Prostate gland (tissue), 2 donors: Measurements from ENCODE around the gene TMEM132E. TPM values are rescaled to one million over a fixed set of nuclear protein-coding genes. Genes with fewer than 3 reads are reported as not detected.

ENCODE experiments used
- DNase-seq: peaks from one replicate; pipeline ENCODE4 v3.0.0-alpha.2; 2019; ENCODE audit warnings: low spot score
- H3K27ac ChIP-seq, 2 donors: fragments of 200-600 bp; sonication (generic); 2 replicates each; pipeline ENCODE4 v1.5.1; 2017 to 2019
- H3K27me3 ChIP-seq: fragments of 200-600 bp; sonication (generic); replicated peaks from 2 replicates; pipeline ENCODE4 v1.5.1; 2019; ENCODE audit not compliant: insufficient read depth
- H3K36me3 ChIP-seq, 2 donors: fragments of 200-600 bp; sonication (generic); 1 replicate in 1 of 2; 2 replicates in 1 of 2; pipeline versions ENCODE4 v1.5.1 to v1.8.1; 2017 to 2019
- H3K4me1 ChIP-seq: fragments of 200-600 bp; sonication (generic); replicated peaks from 2 replicates; pipeline ENCODE4 v1.5.1; 2019
- H3K4me3 ChIP-seq, 2 donors: fragments of 200-600 bp; sonication (generic); 2 replicates each; pipeline ENCODE4 v1.5.1; 2017 to 2019
- H3K9me3 ChIP-seq: fragments of 200-600 bp; sonication (generic); 2 replicates; pipeline ENCODE4 v1.5.1; 2017
- CTCF ChIP-seq, 4 experiments: fragments of 200-600 bp in 2 of 4; fragments of 450-650 bp in 2 of 4; sonication (generic) in 2 of 4; IDR thresholded peaks; 1 replicate in 3 of 4; 2 replicates in 1 of 4; pipeline ENCODE4 v1.5.1; 2016 to 2019; ENCODE audit warnings: antibody characterized with exemption in 4 of 4, mild to moderate bottlenecking in 2 of 4, moderate library complexity in 2 of 4
- POLR2A ChIP-seq: fragments of 450-650 bp; IDR thresholded peaks from one replicate; pipeline ENCODE4 v1.6.1; 2016; ENCODE audit warnings: antibody characterized with exemption, mild to moderate bottlenecking
- POLR2AphosphoS5 ChIP-seq: sonication (generic); formaldehyde crosslinking; IDR thresholded peaks from one replicate; pipeline ENCODE4 v1.6.1; 2017; ENCODE audit warnings: antibody characterized with exemption
- WGBS: methylation state at CpG from one replicate; pipeline ENCODE4 v1.1.5; 2018; 5-methylcytosine and 5-hydroxymethylcytosine counted together
- intact Hi-C: fragments of 100-400 bp; cut with DNase I; formaldehyde crosslinking; loops from one replicate; pipeline ENCODE4 v1.14.2; 2022
- total RNA-seq, 2 donors: library from RNA; depleted of rRNA; stranded (reverse); fragments of >200 nt; gene quantifications; one replicate each; pipeline ENCODE4 v1.1.0, GENCODE V29; 2016

The TMEM132E gene
- total RNA-seq, 2 donors from 2014 or later = 1.0 TPM; not detected in 1

DNA sequence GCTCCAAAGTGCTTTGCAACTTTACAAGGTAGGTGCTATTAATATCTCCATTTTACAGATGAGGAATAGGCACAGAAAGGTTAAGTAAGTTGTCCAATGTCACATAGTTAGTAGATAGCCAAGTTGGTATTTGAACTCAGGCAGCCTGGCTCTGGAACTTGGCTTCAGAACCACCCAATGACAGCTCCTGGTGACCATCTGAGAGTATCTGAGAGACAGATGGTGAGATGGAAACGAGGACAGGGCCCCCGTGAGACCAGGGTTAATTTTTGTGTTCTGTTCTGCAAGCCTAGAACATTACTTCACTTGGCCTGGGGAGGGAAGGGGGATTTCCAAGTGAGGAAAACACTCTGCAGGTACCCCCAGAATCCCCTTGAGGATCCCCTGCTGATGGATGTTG lies 9.8 kb upstream of the TMEM132E start:
- no peak for TF ChIP-seq POLR2AphosphoS5
- no peak for TF ChIP-seq POLR2A
- TF ChIP-seq CTCF (IDR thresholded peaks at IDR 0.05) = no peak
- intact Hi-C loops = no loop called here
- Histone ChIP-seq H3K36me3 (no peaks in the 10 kb centered on the region), H3K9me3 (no peaks in the 10 kb centered on the region), H3K27me3 (no peaks in the 10 kb centered on the region), H3K4me3 (no peak overlapping the region), H3K27ac (no peak overlapping the region), H3K4me1 (no peaks in the 10 kb centered on the region)
- no peak for DNase-seq
- WGBS = 49% methylated on average over 2 of the region's 2 CpGs

DNA sequence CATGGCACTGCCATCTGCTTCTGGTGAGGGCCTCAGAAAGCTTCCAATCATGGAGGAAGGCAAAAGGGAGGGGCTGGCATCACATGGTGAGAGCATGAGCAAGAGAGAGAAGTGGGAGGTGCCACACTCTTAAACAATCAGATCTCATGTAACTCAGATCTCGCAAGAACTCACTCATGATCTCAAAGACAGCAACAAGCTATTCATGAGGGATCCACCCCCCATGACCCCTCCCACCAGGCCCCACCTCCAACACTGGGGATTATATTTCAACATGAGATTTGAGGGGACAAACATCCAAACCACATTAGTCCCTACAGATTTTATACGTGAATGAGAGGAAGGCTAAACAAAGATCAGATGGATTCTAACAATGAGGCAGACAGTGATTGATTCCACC lies 8.9 kb upstream of the TMEM132E start:
- intact Hi-C loops = no loop called here
- no peak overlapping the region for H3K27ac ChIP-seq
- 25% methylated on average over 2 of the region's 2 CpGs for WGBS
- no peak overlapping the region for H3K4me3 ChIP-seq
- H3K36me3 ChIP-seq = no peaks in the 10 kb centered on the region
- peaks cover 3% of the 10 kb centered on the region for H3K27me3 ChIP-seq
- no peaks in the 10 kb centered on the region for H3K9me3 ChIP-seq
- TF ChIP-seq POLR2A = no peak
- no peak for TF ChIP-seq POLR2AphosphoS5
- TF ChIP-seq CTCF (IDR thresholded peaks at IDR 0.05) = no peak
- H3K4me1 ChIP-seq = no peaks in the 10 kb centered on the region
- no peak for DNase-seq

GRCh38 chr17:34571428-34572130 lies 7.8 kb upstream of the TMEM132E start:
- Histone ChIP-seq H3K36me3 (no peaks in the 10 kb centered on the region), H3K4me3 (no peak overlapping the region), H3K4me1 (no peaks in the 10 kb centered on the region), H3K9me3 (no peaks in the 10 kb centered on the region), H3K27ac (no peak overlapping the region), H3K27me3 (peaks cover 4% of the 10 kb centered on the region)
- intact Hi-C loops = no loop called here
- no peak for DNase-seq
- 40% methylated on average over 12 of the region's 12 CpGs for WGBS
- no peak for TF ChIP-seq CTCF (IDR thresholded peaks at IDR 0.05)
- no peak for TF ChIP-seq POLR2AphosphoS5
- TF ChIP-seq POLR2A = no peak

DNA sequence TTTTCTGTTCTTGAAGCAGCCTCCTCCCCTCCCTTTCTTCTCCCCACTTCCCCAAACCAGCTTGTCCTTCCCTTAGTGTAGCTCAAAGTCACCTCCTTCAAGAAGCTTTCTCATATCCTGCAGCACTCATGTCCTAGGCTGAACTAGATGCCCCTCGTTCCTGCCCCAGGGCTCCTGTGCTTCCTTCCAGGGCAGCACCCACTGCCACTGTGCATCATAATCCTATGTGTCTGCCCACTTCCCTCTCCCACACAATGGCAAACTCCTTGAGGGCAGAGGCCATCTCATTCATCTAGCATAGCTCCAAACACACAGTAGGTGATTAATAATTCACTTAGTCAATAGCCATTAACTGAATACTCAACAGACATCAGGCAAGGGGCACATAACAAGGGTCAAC lies 6.9 kb upstream of the TMEM132E start:
- peaks cover 7% of the 10 kb centered on the region for H3K27me3 ChIP-seq
- no peaks in the 10 kb centered on the region for H3K36me3 ChIP-seq
- WGBS = 61% methylated on average over 1 of the region's 1 CpG
- no peaks in the 10 kb centered on the region for H3K4me1 ChIP-seq
- no peaks in the 10 kb centered on the region for H3K9me3 ChIP-seq
- H3K27ac ChIP-seq = no peak overlapping the region
- TF ChIP-seq POLR2AphosphoS5 = no peak
- TF ChIP-seq POLR2A = no peak
- TF ChIP-seq CTCF (IDR thresholded peaks at IDR 0.05) = no peak
- no peak overlapping the region for H3K4me3 ChIP-seq
- intact Hi-C loops = no loop called here
- DNase-seq = no peak

DNA sequence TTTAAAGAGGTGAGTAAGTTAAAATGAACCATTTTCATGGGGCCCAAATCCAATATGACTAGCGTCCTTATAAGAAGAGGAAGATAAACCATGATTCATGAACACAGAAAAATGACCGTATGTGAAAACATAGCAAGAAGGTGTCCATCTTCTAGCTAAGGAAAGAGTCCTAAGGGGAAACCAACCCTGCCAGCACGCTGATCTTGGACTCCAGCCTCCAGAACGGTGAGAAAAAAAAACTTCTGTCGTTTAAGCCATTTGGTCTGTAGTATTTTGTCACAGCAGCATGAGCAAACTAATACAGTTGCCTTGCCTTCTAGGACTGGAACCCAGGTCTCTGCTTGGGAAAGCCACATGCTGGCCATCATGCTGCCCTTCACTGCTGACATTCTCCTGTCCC lies 4.2 kb upstream of the TMEM132E start:
- Histone ChIP-seq H3K36me3 (no peaks in the 10 kb centered on the region), H3K27ac (no peak overlapping the region), H3K4me3 (no peak overlapping the region), H3K9me3 (no peaks in the 10 kb centered on the region), H3K4me1 (peaks cover 6% of the 10 kb centered on the region), H3K27me3 (peaks cover 7% of the 10 kb centered on the region)
- DNase-seq = no peak
- WGBS = 90% methylated on average over 5 of the region's 5 CpGs
- intact Hi-C loops = no loop called here
- no peak for TF ChIP-seq CTCF (IDR thresholded peaks at IDR 0.05)
- no peak for TF ChIP-seq POLR2AphosphoS5
- TF ChIP-seq POLR2A = no peak
